ENCODE results near the gene PHGDH.

The PHGDH gene

GRCh38 chr1:119729044-119729443, 17.3 kb downstream of the PHGDH start:
- TF ChIP-seq FOXP2 (optimal IDR thresholded peaks at IDR 0.05; ENCODE audit: borderline replicate concordance, extremely low read depth, extremely low read length, insufficient read depth) = no peak
- no peak for TF ChIP-seq TAF1 (IDR thresholded peaks at IDR 0.05; ENCODE audit: borderline replicate concordance, insufficient read depth, low read length)
- TF ChIP-seq REST (IDR thresholded peaks at IDR 0.05; ENCODE audit: insufficient read depth in 1 of 2, low read depth in 2 of 2, low read length in 2 of 2) = no peak
- no peak for TF ChIP-seq SIN3A (IDR thresholded peaks at IDR 0.05; ENCODE audit: borderline replicate concordance, insufficient read depth, low read length)
- no peak for TF ChIP-seq POLR2AphosphoS5 (IDR thresholded peaks at IDR 0.05; ENCODE audit: low read depth, low read length)

- TF ChIP-seq FOXP2 (optimal IDR thresholded peaks at IDR 0.05; ENCODE audit: borderline replicate concordance, extremely low read depth, extremely low read length, insufficient read depth) = no peak
- TF ChIP-seq TAF1 (IDR thresholded peaks at IDR 0.05; ENCODE audit: borderline replicate concordance, insufficient read depth, low read length) = no peak
- TF ChIP-seq REST (IDR thresholded peaks at IDR 0.05; ENCODE audit: insufficient read depth in 1 of 2, low read depth in 2 of 2, low read length in 2 of 2) = no peak
- no peak for TF ChIP-seq SIN3A (IDR thresholded peaks at IDR 0.05; ENCODE audit: borderline replicate concordance, insufficient read depth, low read length)
- TF ChIP-seq POLR2AphosphoS5 (IDR thresholded peaks at IDR 0.05; ENCODE audit: low read depth, low read length) = no peak
Observed at GRCh38 chr1:119731060-119731459, 19.3 kb downstream of the PHGDH start.

GRCh38 chr1:119731741-119732430, 20.2 kb downstream of the PHGDH start:
- TF ChIP-seq SIN3A (IDR thresholded peaks at IDR 0.05; ENCODE audit: borderline replicate concordance, insufficient read depth, low read length) (no peak), REST (IDR thresholded peaks at IDR 0.05; ENCODE audit: insufficient read depth in 1 of 2, low read depth in 2 of 2, low read length in 2 of 2) (no peak), FOXP2 (optimal IDR thresholded peaks at IDR 0.05; ENCODE audit: borderline replicate concordance, extremely low read depth, extremely low read length, insufficient read depth) (no peak), TAF1 (IDR thresholded peaks at IDR 0.05; ENCODE audit: borderline replicate concordance, insufficient read depth, low read length) (no peak)

GRCh38 chr1:119732465-119733168, 20.9 kb downstream of the PHGDH start:
- TF ChIP-seq TAF1 (IDR thresholded peaks at IDR 0.05; ENCODE audit: borderline replicate concordance, insufficient read depth, low read length) (no peak), POLR2AphosphoS5 (IDR thresholded peaks at IDR 0.05; ENCODE audit: low read depth, low read length) (no peak), SIN3A (IDR thresholded peaks at IDR 0.05; ENCODE audit: borderline replicate concordance, insufficient read depth, low read length) (no peak), REST (IDR thresholded peaks at IDR 0.05; ENCODE audit: insufficient read depth in 1 of 2, low read depth in 2 of 2, low read length in 2 of 2) (no peak)

Data from PFSK-1 (cell line).